Measurements from ENCODE around the gene FLT1.

- TF ChIP-seq CTCF (tag by site-specific recombination; IDR thresholded peaks at IDR 0.05) = no peak
- no peak for TF ChIP-seq ZNF16 (tag by site-specific recombination; IDR thresholded peaks at IDR 0.05; ENCODE audit: low read depth)
- TF ChIP-seq ZNF555 (tag by site-specific recombination; conservative IDR thresholded peaks at IDR 0.05) = no peak
- TF ChIP-seq IKZF3 (tag by site-specific recombination; IDR thresholded peaks at IDR 0.05) = no peak
- TF ChIP-seq ZNF362 (tag by site-specific recombination; IDR thresholded peaks at IDR 0.05) = no peak
- TF ChIP-seq ZNF274 (IDR thresholded peaks at IDR 0.05; ENCODE audit: low read length) = no peak
- TF ChIP-seq ZNF274 (tag by site-specific recombination; IDR thresholded peaks at IDR 0.05; ENCODE audit: borderline replicate concordance) = no peak
- TF ChIP-seq GLIS1 (tag by site-specific recombination; IDR thresholded peaks at IDR 0.05) = peak; percentile 50; the same call in 1 of the 2 replicates
- no peak for TF ChIP-seq ZBTB20 (tag by site-specific recombination; IDR thresholded peaks at IDR 0.05)
- TF ChIP-seq ZNF768 (tag by site-specific recombination; IDR thresholded peaks at IDR 0.05) = no peak
- TF ChIP-seq KLF10 (tag by site-specific recombination; IDR thresholded peaks at IDR 0.05) = no peak
- TF ChIP-seq ATF2 (tag by site-specific recombination; IDR thresholded peaks at IDR 0.05; ENCODE audit: low read depth) = no peak
Measured at GRCh38 chr13:28297341-28297740, 197.6 kb downstream of the FLT1 start.
